ENCODE measurements around the gene HOATZ.

Gene HOATZ

GRCh38 chr11:111569476-111569875, 54.9 kb downstream of the HOATZ start:
- peaks cover 0 to 14% of the 10 kb centered on the region in 2 donors for H3K4me1 ChIP-seq (ENCODE audit: control insufficient read depth in 1 of 2, insufficient read depth in 2 of 2, low read length in 2 of 2)
- no peak overlapping the region for H3K4me3 ChIP-seq (ENCODE audit: low read depth in 1 of 2, low read length in 2 of 2)
- no peak overlapping the region for H3K27ac ChIP-seq (ENCODE audit: low read length)
- no peaks in the 10 kb centered on the region for H3K27me3 ChIP-seq (ENCODE audit: low read depth, low read length)
- H3K36me3 ChIP-seq (ENCODE audit: control insufficient read depth in 1 of 2, insufficient read depth in 2 of 2, low read length in 2 of 2) = no peaks in the 10 kb centered on the region
- H3K9me3 ChIP-seq (ENCODE audit: control insufficient read depth in 1 of 2, low read length in 2 of 2) = no peaks in the 10 kb centered on the region

GRCh38 chr11:111570796-111571195, 56.2 kb downstream of the HOATZ start:
- Histone ChIP-seq H3K4me3 (ENCODE audit: low read depth in 1 of 2, low read length in 2 of 2) (no peak overlapping the region), H3K4me1 (ENCODE audit: control insufficient read depth in 1 of 2, insufficient read depth in 2 of 2, low read length in 2 of 2) (peaks cover 0 to 14% of the 10 kb centered on the region in 2 donors), H3K36me3 (ENCODE audit: control insufficient read depth in 1 of 2, insufficient read depth in 2 of 2, low read length in 2 of 2) (no peaks in the 10 kb centered on the region), H3K27ac (ENCODE audit: low read length) (no peak overlapping the region), H3K27me3 (ENCODE audit: low read depth, low read length) (no peaks in the 10 kb centered on the region), H3K9me3 (ENCODE audit: control insufficient read depth in 1 of 2, low read length in 2 of 2) (no peaks in the 10 kb centered on the region)

- H3K4me1 ChIP-seq (ENCODE audit: control insufficient read depth in 1 of 2, insufficient read depth in 2 of 2, low read length in 2 of 2) = peaks cover 0 to 14% of the 10 kb centered on the region in 2 donors
- no peaks in the 10 kb centered on the region for H3K27me3 ChIP-seq (ENCODE audit: low read depth, low read length)
- H3K9me3 ChIP-seq (ENCODE audit: control insufficient read depth in 1 of 2, low read length in 2 of 2) = no peaks in the 10 kb centered on the region
- no peak overlapping the region for H3K27ac ChIP-seq (ENCODE audit: low read length)
- no peak overlapping the region for H3K4me3 ChIP-seq (ENCODE audit: low read depth in 1 of 2, low read length in 2 of 2)
- H3K36me3 ChIP-seq (ENCODE audit: control insufficient read depth in 1 of 2, insufficient read depth in 2 of 2, low read length in 2 of 2) = no peaks in the 10 kb centered on the region
Measured at GRCh38 chr11:111571829-111572501, 57.4 kb downstream of the HOATZ start.

- Histone ChIP-seq H3K9me3 (ENCODE audit: control insufficient read depth in 1 of 2, low read length in 2 of 2) (no peaks in the 10 kb centered on the region), H3K4me3 (ENCODE audit: low read depth in 1 of 2, low read length in 2 of 2) (no peak overlapping the region), H3K27me3 (ENCODE audit: low read depth, low read length) (no peaks in the 10 kb centered on the region), H3K4me1 (ENCODE audit: control insufficient read depth in 1 of 2, insufficient read depth in 2 of 2, low read length in 2 of 2) (peaks cover 0 to 14% of the 10 kb centered on the region in 2 donors), H3K36me3 (ENCODE audit: control insufficient read depth in 1 of 2, insufficient read depth in 2 of 2, low read length in 2 of 2) (no peaks in the 10 kb centered on the region), H3K27ac (ENCODE audit: low read length) (no peak overlapping the region)
Measured at GRCh38 chr11:111572581-111572980, 58.0 kb downstream of the HOATZ start.

- Histone ChIP-seq H3K36me3 (ENCODE audit: control insufficient read depth in 1 of 2, insufficient read depth in 2 of 2, low read length in 2 of 2) (no peaks in the 10 kb centered on the region), H3K27me3 (ENCODE audit: low read depth, low read length) (no peaks in the 10 kb centered on the region), H3K27ac (ENCODE audit: low read length) (no peak overlapping the region), H3K9me3 (ENCODE audit: control insufficient read depth in 1 of 2, low read length in 2 of 2) (no peaks in the 10 kb centered on the region), H3K4me3 (ENCODE audit: low read depth in 1 of 2, low read length in 2 of 2) (peak overlapping the region in 1 of 2 donors; percentile 29), H3K4me1 (ENCODE audit: control insufficient read depth in 1 of 2, insufficient read depth in 2 of 2, low read length in 2 of 2) (peaks cover 0 to 14% of the 10 kb centered on the region in 2 donors)
Measured at GRCh38 chr11:111573821-111574249, 59.3 kb downstream of the HOATZ start.

- H3K4me3 ChIP-seq (ENCODE audit: low read depth in 1 of 2, low read length in 2 of 2) = peak overlapping the region in 1 of 2 donors; percentile 4
- H3K4me1 ChIP-seq (ENCODE audit: control insufficient read depth in 1 of 2, insufficient read depth in 2 of 2, low read length in 2 of 2) = peaks cover 0 to 14% of the 10 kb centered on the region in 2 donors
- no peaks in the 10 kb centered on the region for H3K36me3 ChIP-seq (ENCODE audit: control insufficient read depth in 1 of 2, insufficient read depth in 2 of 2, low read length in 2 of 2)
- no peak overlapping the region for H3K27ac ChIP-seq (ENCODE audit: low read length)
- H3K27me3 ChIP-seq (ENCODE audit: low read depth, low read length) = no peaks in the 10 kb centered on the region
- H3K9me3 ChIP-seq (ENCODE audit: control insufficient read depth in 1 of 2, low read length in 2 of 2) = no peaks in the 10 kb centered on the region
Measured at GRCh38 chr11:111574373-111575225, 60.0 kb downstream of the HOATZ start.

- Histone ChIP-seq H3K27ac (ENCODE audit: low read length) (no peak overlapping the region), H3K27me3 (ENCODE audit: low read depth, low read length) (no peaks in the 10 kb centered on the region), H3K4me1 (ENCODE audit: control insufficient read depth in 1 of 2, insufficient read depth in 2 of 2, low read length in 2 of 2) (peaks cover 0 to 14% of the 10 kb centered on the region in 2 donors), H3K36me3 (ENCODE audit: control insufficient read depth in 1 of 2, insufficient read depth in 2 of 2, low read length in 2 of 2) (no peaks in the 10 kb centered on the region), H3K4me3 (ENCODE audit: low read depth in 1 of 2, low read length in 2 of 2) (no peak overlapping the region), H3K9me3 (ENCODE audit: control insufficient read depth in 1 of 2, low read length in 2 of 2) (no peaks in the 10 kb centered on the region)
Measured at GRCh38 chr11:111575740-111576139, 61.2 kb downstream of the HOATZ start.

- H3K4me1 ChIP-seq (ENCODE audit: control insufficient read depth in 1 of 2, insufficient read depth in 2 of 2, low read length in 2 of 2) = peaks cover 0 to 19% of the 10 kb centered on the region in 2 donors
- H3K27me3 ChIP-seq (ENCODE audit: low read depth, low read length) = no peaks in the 10 kb centered on the region
- no peaks in the 10 kb centered on the region for H3K36me3 ChIP-seq (ENCODE audit: control insufficient read depth in 1 of 2, insufficient read depth in 2 of 2, low read length in 2 of 2)
- no peaks in the 10 kb centered on the region for H3K9me3 ChIP-seq (ENCODE audit: control insufficient read depth in 1 of 2, low read length in 2 of 2)
- no peak overlapping the region for H3K4me3 ChIP-seq (ENCODE audit: low read depth in 1 of 2, low read length in 2 of 2)
- H3K27ac ChIP-seq (ENCODE audit: low read length) = no peak overlapping the region
Measured at GRCh38 chr11:111577821-111578220, 63.2 kb downstream of the HOATZ start.

GRCh38 chr11:111581341-111581740, 66.8 kb downstream of the HOATZ start:
- peaks cover 0 to 13% of the 10 kb centered on the region in 2 donors for H3K4me1 ChIP-seq (ENCODE audit: control insufficient read depth in 1 of 2, insufficient read depth in 2 of 2, low read length in 2 of 2)
- no peaks in the 10 kb centered on the region for H3K27me3 ChIP-seq (ENCODE audit: low read depth, low read length)
- no peaks in the 10 kb centered on the region for H3K36me3 ChIP-seq (ENCODE audit: control insufficient read depth in 1 of 2, insufficient read depth in 2 of 2, low read length in 2 of 2)
- H3K4me3 ChIP-seq (ENCODE audit: low read depth in 1 of 2, low read length in 2 of 2) = no peak overlapping the region
- H3K9me3 ChIP-seq (ENCODE audit: control insufficient read depth in 1 of 2, low read length in 2 of 2) = no peaks in the 10 kb centered on the region
- H3K27ac ChIP-seq (ENCODE audit: low read length) = no peak overlapping the region

GRCh38 chr11:111582163-111582562, 67.6 kb downstream of the HOATZ start:
- H3K4me3 ChIP-seq (ENCODE audit: low read depth in 1 of 2, low read length in 2 of 2) = no peak overlapping the region
- H3K27me3 ChIP-seq (ENCODE audit: low read depth, low read length) = no peaks in the 10 kb centered on the region
- H3K27ac ChIP-seq (ENCODE audit: low read length) = no peak overlapping the region
- no peaks in the 10 kb centered on the region for H3K36me3 ChIP-seq (ENCODE audit: control insufficient read depth in 1 of 2, insufficient read depth in 2 of 2, low read length in 2 of 2)
- H3K4me1 ChIP-seq (ENCODE audit: control insufficient read depth in 1 of 2, insufficient read depth in 2 of 2, low read length in 2 of 2) = peaks cover 0 to 13% of the 10 kb centered on the region in 2 donors
- no peaks in the 10 kb centered on the region for H3K9me3 ChIP-seq (ENCODE audit: control insufficient read depth in 1 of 2, low read length in 2 of 2)

- peaks cover 0 to 13% of the 10 kb centered on the region in 2 donors for H3K4me1 ChIP-seq (ENCODE audit: control insufficient read depth in 1 of 2, insufficient read depth in 2 of 2, low read length in 2 of 2)
Measured at GRCh38 chr11:111582881-111583280, 68.3 kb downstream of the HOATZ start.

More at GRCh38 chr11:111582881-111583280, 68.3 kb downstream of the HOATZ start:
- Histone ChIP-seq H3K36me3 (ENCODE audit: control insufficient read depth in 1 of 2, insufficient read depth in 2 of 2, low read length in 2 of 2) (no peaks in the 10 kb centered on the region), H3K27ac (ENCODE audit: low read length) (no peak overlapping the region), H3K27me3 (ENCODE audit: low read depth, low read length) (no peaks in the 10 kb centered on the region), H3K4me3 (ENCODE audit: low read depth in 1 of 2, low read length in 2 of 2) (no peak overlapping the region), H3K9me3 (ENCODE audit: control insufficient read depth in 1 of 2, low read length in 2 of 2) (no peaks in the 10 kb centered on the region)
